ENCODE measurements around the gene POLR2H.

The POLR2H gene

DNA sequence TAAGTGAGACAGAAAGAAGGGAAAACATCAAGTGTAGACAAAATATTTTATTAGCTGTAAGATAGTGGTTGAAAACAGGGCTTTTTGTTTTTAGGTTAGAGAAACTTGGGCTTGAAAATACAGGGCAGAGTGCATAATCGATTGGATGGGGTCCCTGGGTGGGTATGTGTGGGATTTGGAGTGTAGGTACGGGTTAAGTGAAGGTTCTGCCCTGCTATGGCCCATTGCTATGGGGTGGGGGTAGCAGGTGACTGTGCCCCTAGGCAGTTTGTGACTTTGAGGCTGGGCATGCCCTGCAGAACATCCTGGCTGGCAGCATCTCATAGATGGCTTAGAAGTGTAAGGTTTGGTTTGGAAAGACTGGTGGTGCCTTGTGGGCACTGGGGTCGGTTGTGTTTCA is 27.8 kb upstream of the POLR2H start:
- TF ChIP-seq, protein P1, sequence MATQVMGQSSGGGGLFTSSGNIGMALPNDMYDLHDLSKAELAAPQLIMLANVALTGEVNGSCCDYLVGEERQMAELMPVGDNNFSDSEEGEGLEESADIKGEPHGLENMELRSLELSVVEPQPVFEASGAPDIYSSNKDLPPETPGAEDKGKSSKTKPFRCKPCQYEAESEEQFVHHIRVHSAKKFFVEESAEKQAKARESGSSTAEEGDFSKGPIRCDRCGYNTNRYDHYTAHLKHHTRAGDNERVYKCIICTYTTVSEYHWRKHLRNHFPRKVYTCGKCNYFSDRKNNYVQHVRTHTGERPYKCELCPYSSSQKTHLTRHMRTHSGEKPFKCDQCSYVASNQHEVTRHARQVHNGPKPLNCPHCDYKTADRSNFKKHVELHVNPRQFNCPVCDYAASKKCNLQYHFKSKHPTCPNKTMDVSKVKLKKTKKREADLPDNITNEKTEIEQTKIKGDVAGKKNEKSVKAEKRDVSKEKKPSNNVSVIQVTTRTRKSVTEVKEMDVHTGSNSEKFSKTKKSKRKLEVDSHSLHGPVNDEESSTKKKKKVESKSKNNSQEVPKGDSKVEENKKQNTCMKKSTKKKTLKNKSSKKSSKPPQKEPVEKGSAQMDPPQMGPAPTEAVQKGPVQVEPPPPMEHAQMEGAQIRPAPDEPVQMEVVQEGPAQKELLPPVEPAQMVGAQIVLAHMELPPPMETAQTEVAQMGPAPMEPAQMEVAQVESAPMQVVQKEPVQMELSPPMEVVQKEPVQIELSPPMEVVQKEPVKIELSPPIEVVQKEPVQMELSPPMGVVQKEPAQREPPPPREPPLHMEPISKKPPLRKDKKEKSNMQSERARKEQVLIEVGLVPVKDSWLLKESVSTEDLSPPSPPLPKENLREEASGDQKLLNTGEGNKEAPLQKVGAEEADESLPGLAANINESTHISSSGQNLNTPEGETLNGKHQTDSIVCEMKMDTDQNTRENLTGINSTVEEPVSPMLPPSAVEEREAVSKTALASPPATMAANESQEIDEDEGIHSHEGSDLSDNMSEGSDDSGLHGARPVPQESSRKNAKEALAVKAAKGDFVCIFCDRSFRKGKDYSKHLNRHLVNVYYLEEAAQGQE (IDR thresholded peaks at IDR 0.05; ENCODE audit: low read depth), result no peak
- TF ChIP-seq TEAD4 (IDR thresholded peaks at IDR 0.05) (no peak), EGR1 (IDR thresholded peaks at IDR 0.05) (no peak), NFIC (IDR thresholded peaks at IDR 0.05) (no peak), RAD21 (IDR thresholded peaks at IDR 0.05; ENCODE audit: low read depth) (no peak), YY1 (IDR thresholded peaks at IDR 0.05; ENCODE audit: low read depth) (no peak), CREB1 (IDR thresholded peaks at IDR 0.05; ENCODE audit: low read depth) (no peak), FOXM1 (IDR thresholded peaks at IDR 0.05; ENCODE audit: borderline replicate concordance, low read depth) (no peak), TCF12 (IDR thresholded peaks at IDR 0.05; ENCODE audit: low read depth) (no peak), ZBTB7A (IDR thresholded peaks at IDR 0.05; ENCODE audit: low read depth) (no peak), TAF1 (IDR thresholded peaks at IDR 0.05; ENCODE audit: low read depth) (no peak), CEBPB (IDR thresholded peaks at IDR 0.05) (no peak)
- TF ChIP-seq, protein P2, sequence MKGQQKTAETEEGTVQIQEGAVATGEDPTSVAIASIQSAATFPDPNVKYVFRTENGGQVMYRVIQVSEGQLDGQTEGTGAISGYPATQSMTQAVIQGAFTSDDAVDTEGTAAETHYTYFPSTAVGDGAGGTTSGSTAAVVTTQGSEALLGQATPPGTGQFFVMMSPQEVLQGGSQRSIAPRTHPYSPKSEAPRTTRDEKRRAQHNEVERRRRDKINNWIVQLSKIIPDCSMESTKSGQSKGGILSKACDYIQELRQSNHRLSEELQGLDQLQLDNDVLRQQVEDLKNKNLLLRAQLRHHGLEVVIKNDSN (IDR thresholded peaks at IDR 0.05), result no peak
- TF ChIP-seq, protein P3, sequence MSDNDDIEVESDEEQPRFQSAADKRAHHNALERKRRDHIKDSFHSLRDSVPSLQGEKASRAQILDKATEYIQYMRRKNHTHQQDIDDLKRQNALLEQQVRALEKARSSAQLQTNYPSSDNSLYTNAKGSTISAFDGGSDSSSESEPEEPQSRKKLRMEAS (IDR thresholded peaks at IDR 0.05), result no peak

DNA sequence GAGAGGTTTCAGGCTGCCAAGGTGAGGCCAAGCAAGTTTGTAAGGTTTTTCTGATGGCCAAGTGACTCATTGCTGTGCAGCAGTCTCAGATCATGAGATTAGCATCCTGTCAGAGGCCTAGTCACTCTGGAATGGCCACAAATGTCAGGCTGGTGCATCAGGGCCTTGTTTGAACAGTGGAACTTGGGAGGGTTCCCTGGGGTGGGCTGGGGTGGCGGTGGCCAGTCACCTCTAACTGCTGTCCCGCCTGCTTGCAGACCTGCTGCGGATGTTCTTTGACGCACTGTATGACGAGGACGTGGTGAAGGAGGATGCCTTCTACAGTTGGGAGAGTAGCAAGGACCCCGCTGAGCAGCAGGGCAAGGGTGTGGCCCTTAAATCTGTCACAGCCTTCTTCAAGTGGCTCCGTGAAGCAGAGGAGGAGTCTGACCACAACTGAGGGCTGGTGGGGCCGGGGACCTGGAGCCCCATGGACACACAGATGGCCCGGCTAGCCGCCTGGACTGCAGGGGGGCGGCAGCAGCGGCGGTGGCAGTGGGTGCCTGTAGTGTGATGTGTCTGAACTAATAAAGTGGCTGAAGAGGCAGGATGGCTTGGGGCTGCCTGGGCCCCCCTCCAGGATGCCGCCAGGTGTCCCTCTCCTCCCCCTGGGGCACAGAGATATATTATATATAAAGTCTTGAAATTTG is 26.9 kb upstream of the POLR2H start:
- TF ChIP-seq EP300 (IDR thresholded peaks at IDR 0.05; ENCODE audit: borderline replicate concordance) (0 out of 2 replicates have a peak, but pooled peaks have one; percentile 4), CREB1 (IDR thresholded peaks at IDR 0.05; ENCODE audit: low read depth) (no peak)

DNA sequence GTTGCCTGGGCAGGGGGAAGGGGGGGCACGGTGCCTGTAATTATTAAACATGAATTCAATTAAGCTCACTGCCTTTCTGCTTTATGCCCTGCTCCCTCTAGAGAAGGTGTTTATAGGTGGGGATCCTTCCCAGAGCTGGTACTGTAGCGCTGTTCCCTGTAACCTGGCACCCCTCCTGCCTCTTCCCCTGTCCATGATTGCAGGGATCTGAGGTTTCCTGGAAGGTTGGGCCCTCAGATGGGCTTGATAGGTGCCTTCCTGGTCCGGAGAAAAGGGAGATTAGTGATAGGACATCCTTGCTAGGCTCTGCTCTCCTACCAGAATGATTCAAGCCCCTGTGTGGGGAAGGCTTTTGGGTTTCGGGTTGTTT is 26.2 kb upstream of the POLR2H start:
- TF ChIP-seq RAD21 (IDR thresholded peaks at IDR 0.05; ENCODE audit: low read depth), result no peak
- peak; percentile 18 for TF ChIP-seq ZBTB7A (IDR thresholded peaks at IDR 0.05; ENCODE audit: low read depth)

DNA sequence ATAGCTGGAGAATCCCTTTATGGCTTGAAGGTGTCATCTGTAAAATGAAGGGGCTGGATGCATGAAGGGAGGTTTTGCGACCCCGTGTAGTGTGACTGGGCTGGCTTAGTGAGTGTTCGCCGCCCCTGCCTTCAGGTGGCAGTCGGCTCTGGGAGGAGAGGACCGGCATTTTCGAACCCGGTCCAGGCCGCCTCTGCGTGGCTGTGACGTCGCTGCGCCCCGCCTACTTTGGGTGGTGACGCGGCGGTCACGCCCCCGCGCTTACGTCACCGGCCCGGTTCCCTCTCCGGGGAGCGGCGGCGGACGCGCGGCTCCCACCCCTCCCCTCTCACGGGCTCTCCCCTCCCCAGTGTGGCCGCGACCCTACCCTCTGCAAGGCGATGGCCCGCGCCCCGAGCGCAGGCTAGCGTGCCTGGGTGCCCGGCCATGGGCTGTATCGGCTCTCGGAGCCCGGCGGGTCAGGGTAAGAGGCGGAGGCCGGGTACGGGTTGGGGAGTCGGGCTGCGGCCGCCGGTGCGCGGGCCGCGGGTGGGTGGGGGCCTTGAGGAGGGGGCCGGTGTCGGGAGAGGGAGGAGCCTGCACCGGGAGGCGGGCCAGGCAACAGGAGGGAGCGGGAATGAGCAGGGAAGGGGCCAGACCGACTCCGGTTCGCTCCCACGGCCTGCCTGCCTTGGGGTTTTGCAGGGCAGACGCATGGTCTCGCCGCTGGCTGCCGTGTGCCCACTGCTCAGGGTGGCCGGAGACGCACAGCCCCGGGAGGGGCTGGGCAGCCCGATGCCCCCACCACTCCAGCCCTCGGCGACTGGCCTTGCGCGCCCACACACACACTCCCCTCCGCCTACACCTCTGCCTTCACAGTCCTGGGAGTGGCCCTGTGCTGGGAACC is 25.6 kb upstream of the POLR2H start:
- TF ChIP-seq, protein P2 (IDR thresholded peaks at IDR 0.05), result peak; percentile 60
- TF ChIP-seq ZBTB7A (IDR thresholded peaks at IDR 0.05; ENCODE audit: low read depth), result no peak; the same call in 1 of the 2 replicates
- TF ChIP-seq TAF1 (IDR thresholded peaks at IDR 0.05; ENCODE audit: low read depth), result peak; percentile 40
- TF ChIP-seq EGR1 (IDR thresholded peaks at IDR 0.05), result peak; percentile 94
- TF ChIP-seq YY1 (IDR thresholded peaks at IDR 0.05; ENCODE audit: low read depth), result 0 out of 2 replicates have a peak, but pooled peaks have one; percentile 66
- no peak for TF ChIP-seq EP300 (IDR thresholded peaks at IDR 0.05; ENCODE audit: borderline replicate concordance)
- TF ChIP-seq, protein P3 (IDR thresholded peaks at IDR 0.05), result peak; percentile 40; the same call in 1 of the 2 replicates
- peak; percentile 60 for TF ChIP-seq TCF12 (IDR thresholded peaks at IDR 0.05; ENCODE audit: low read depth)
- TF ChIP-seq FOXM1 (IDR thresholded peaks at IDR 0.05; ENCODE audit: borderline replicate concordance, low read depth), result no peak
- TF ChIP-seq, protein P1 (IDR thresholded peaks at IDR 0.05; ENCODE audit: low read depth), result no peak
- TF ChIP-seq RAD21 (IDR thresholded peaks at IDR 0.05; ENCODE audit: low read depth), result no peak
- TF ChIP-seq NFIC (IDR thresholded peaks at IDR 0.05), result no peak
- TF ChIP-seq CEBPB (IDR thresholded peaks at IDR 0.05), result no peak; the same call in 1 of the 2 replicates
- peak; percentile 98 for TF ChIP-seq CREB1 (IDR thresholded peaks at IDR 0.05; ENCODE audit: low read depth)
- TF ChIP-seq TEAD4 (IDR thresholded peaks at IDR 0.05), result peak; percentile 25; the same call in 1 of the 2 replicates

DNA sequence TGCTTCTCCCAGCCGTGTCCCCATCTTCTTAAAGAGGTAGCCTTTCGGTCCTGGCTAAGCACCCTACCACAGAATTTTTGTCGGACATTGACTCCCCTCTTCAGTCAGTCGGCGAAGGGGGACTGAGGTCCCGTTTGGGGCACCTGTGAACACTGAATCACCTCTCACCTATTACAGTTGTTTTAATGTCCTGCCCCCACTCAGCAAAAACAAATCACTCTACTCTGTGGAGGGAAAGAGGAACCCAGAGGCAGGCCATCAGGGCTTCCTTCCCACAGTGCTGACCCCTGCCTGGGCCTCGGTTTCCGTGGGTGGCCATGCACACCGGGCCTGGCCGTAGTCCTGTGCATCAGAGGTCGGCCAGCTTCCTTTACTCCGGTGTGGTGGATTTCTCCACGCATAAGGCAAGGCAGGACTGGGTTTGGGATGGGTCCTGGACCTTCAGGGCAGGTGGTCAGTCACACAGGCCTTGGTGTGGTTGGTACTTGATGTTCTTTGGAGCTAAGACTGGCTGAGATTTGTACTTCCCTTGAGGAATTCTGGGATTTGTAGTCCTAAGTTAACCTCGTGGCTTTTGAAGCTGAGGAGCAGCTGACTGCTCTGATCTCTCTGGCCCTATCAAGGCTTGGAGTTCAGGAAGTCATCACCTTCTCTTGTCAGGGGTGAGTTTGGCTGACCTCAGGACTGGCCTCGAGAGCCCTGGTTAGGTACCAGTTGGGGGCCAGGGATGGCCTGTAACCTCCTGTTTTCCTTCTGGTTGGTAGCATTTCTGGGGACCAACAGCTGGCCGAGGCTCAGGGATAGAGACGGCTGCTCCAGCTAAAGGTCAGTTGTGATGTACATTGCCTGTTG is 24.7 kb upstream of the POLR2H start:
- 0 out of 2 replicates have a peak, but pooled peaks have one; percentile 4 for TF ChIP-seq TCF12 (IDR thresholded peaks at IDR 0.05; ENCODE audit: low read depth)
- no peak for TF ChIP-seq RAD21 (IDR thresholded peaks at IDR 0.05; ENCODE audit: low read depth)
